ENCODE data around the gene NIPAL4. TPM values are rescaled to one million over a fixed set of nuclear protein-coding genes. Genes with fewer than 3 reads are reported as not detected.
"Not testable (repeated sequence)": the region's sequence is repeated elsewhere in the genome, so short reads cannot be mapped to it uniquely, and the experiment has no call there.

Gene NIPAL4
- total RNA-seq, 4 donors from 2014 or later = 0.14 to 0.43 TPM; not detected in 2

- Histone ChIP-seq H3K4me3 (no peak overlapping the region), H3K9me3 (no peaks in the 10 kb centered on the region), H3K36me3 (no peaks in the 10 kb centered on the region), H3K4me1 (no peaks in the 10 kb centered on the region), H3K27ac (no peak overlapping the region), H3K27me3 (no peaks in the 10 kb centered on the region)
- intact Hi-C loops (cut with DNase I; ENCODE audit: low total_unique reads) = loop anchor here (5.0 to 10.0 kb wide), 2 partner anchors 95 to 153 kb away; no protein-coding TSS in a partner anchor
- TF ChIP-seq, protein P1, sequence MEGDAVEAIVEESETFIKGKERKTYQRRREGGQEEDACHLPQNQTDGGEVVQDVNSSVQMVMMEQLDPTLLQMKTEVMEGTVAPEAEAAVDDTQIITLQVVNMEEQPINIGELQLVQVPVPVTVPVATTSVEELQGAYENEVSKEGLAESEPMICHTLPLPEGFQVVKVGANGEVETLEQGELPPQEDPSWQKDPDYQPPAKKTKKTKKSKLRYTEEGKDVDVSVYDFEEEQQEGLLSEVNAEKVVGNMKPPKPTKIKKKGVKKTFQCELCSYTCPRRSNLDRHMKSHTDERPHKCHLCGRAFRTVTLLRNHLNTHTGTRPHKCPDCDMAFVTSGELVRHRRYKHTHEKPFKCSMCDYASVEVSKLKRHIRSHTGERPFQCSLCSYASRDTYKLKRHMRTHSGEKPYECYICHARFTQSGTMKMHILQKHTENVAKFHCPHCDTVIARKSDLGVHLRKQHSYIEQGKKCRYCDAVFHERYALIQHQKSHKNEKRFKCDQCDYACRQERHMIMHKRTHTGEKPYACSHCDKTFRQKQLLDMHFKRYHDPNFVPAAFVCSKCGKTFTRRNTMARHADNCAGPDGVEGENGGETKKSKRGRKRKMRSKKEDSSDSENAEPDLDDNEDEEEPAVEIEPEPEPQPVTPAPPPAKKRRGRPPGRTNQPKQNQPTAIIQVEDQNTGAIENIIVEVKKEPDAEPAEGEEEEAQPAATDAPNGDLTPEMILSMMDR (IDR thresholded peaks at IDR 0.05) = no peak
- TF ChIP-seq POLR2A (IDR thresholded peaks at IDR 0.05) = no peak
- no peak for DNase-seq
Observed at GRCh38 chr5:157479612-157480510, 19.8 kb downstream of the NIPAL4 start.

DNA sequence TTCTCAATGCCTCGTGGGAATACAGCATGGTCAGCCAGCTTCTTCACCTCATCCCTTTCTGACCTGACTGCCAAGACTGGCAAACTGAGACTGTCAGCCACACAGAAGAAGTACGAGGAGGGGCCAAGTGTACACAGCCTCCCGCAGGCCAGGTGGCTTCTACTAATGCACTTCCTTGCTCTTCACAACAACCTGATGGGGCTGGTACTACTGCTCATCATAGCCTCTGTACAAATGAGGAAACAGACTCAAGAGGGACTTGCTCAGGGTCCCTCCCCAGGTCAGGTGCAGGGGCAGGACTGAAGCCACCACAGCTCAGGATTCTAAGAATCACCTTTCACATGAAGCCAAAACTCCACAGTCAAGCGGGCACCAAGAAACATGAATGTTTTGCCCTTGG is 21.3 kb downstream of the NIPAL4 start:
- Histone ChIP-seq H3K4me3 (no peak overlapping the region), H3K9me3 (no peaks in the 10 kb centered on the region), H3K27ac (no peak overlapping the region), H3K4me1 (no peaks in the 10 kb centered on the region), H3K27me3 (no peaks in the 10 kb centered on the region), H3K36me3 (no peaks in the 10 kb centered on the region)
- DNase-seq = no peak
- intact Hi-C loops (cut with DNase I; ENCODE audit: low total_unique reads) = no loop called here
- TF ChIP-seq POLR2A (IDR thresholded peaks at IDR 0.05) = no peak
- TF ChIP-seq, protein P1 (IDR thresholded peaks at IDR 0.05) = no peak

DNA sequence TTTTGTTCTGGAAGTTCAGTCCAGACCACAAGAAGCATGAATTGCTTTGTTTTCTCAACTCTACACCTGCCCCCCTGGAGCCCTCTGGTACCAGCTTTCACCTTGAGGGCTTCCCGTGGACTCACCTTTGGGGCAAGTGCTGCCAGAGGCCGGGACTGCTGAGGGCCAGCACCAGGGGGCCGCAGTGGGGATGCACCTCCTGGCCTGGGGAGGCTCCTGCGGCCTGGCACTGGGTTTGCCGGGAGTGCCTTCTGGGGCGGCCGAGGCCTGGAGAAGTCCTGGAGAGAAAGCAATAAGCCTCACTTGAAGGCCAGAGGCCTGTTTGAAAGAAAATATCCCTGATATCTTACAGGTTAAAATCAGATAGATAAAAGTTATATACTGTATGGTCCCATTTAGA is 21.7 kb downstream of the NIPAL4 start:
- TF ChIP-seq, protein P1 (IDR thresholded peaks at IDR 0.05) = no peak
- intact Hi-C loops (cut with DNase I; ENCODE audit: low total_unique reads) = no loop called here
- DNase-seq = no peak
- Histone ChIP-seq H3K4me3 (no peak overlapping the region), H3K36me3 (no peaks in the 10 kb centered on the region), H3K27me3 (no peaks in the 10 kb centered on the region), H3K4me1 (no peaks in the 10 kb centered on the region), H3K27ac (no peak overlapping the region), H3K9me3 (no peaks in the 10 kb centered on the region)

GRCh38 chr5:157482702-157483101 is 22.7 kb downstream of the NIPAL4 start:
- H3K36me3 ChIP-seq; H3K4me1 ChIP-seq; H3K4me3 ChIP-seq; H3K9me3 ChIP-seq; DNase-seq; H3K27me3 ChIP-seq; intact Hi-C loops (cut with DNase I; ENCODE audit: low total_unique reads); H3K27ac ChIP-seq: not testable (repeated sequence)

DNA sequence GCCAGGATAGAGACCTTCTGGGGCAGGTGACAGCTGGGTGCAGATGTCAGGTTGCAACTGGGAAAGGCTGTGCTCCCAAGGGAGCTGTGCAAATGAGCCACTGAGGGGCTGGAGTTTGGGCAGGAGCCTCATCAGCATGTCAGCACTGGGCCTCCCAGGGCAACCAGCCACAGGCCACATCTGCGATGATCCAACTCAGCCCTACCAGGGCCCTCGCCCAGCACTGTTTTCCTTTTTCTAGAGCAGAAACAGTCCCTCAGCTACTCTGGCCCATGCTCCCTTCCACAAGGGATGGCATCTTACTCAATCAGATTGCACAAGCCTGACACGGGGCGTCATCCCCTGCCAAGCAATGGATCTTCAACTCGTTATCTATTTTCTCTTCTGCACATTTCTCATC is 24.8 kb downstream of the NIPAL4 start:
- no peaks in the 10 kb centered on the region for H3K36me3 ChIP-seq
- no peak overlapping the region for H3K4me3 ChIP-seq
- H3K9me3 ChIP-seq = no peaks in the 10 kb centered on the region
- no peak for TF ChIP-seq POLR2A (IDR thresholded peaks at IDR 0.05)
- TF ChIP-seq, protein P1 (IDR thresholded peaks at IDR 0.05) = no peak
- no peaks in the 10 kb centered on the region for H3K27me3 ChIP-seq
- H3K4me1 ChIP-seq = no peaks in the 10 kb centered on the region
- no peak overlapping the region for H3K27ac ChIP-seq
- DNase-seq = no peak
- intact Hi-C loops (cut with DNase I; ENCODE audit: low total_unique reads) = no loop called here
